ENCODE results near the gene HYI. TPM values are rescaled to one million over a fixed set of nuclear protein-coding genes. Genes with fewer than 3 reads are reported as not detected.
"Not testable (repeated sequence)": the region's sequence is repeated elsewhere in the genome, so short reads cannot be mapped to it uniquely, and the experiment has no call there.

HYI gene
- total RNA-seq, 1 experiment from 2014 or later: 32.4 TPM

GRCh38 chr1:43464681-43465504 is 11.2 kb upstream of the HYI start:
- no peak for DNase-seq (ENCODE audit: low spot score)

- DNase-seq (ENCODE audit: low spot score): no peak
These were observed 9.7 kb upstream of the HYI start for GRCh38 chr1:43463479-43463878.

- no peak for DNase-seq (ENCODE audit: low spot score)
These were observed 7.4 kb upstream of the HYI start for GRCh38 chr1:43460988-43461693.

- DNase-seq (ENCODE audit: low spot score): not testable (repeated sequence)
These were observed 4.6 kb upstream of the HYI start for GRCh38 chr1:43458379-43458778.

GRCh38 chr1:43455213-43455889 is 1.6 kb upstream of the HYI start:
- DNase-seq (ENCODE audit: low spot score): no peak

- no peak for DNase-seq (ENCODE audit: low spot score)
These were observed 710 bp upstream of the HYI start for GRCh38 chr1:43454270-43455011.

GRCh38 chr1:43452789-43453441 is 816 bp downstream of the HYI start:
- DNase-seq (ENCODE audit: low spot score): peak; percentile 60

- no peak for DNase-seq (ENCODE audit: low spot score)
These were observed 1.8 kb downstream of the HYI start for GRCh38 chr1:43451701-43452532.

GRCh38 chr1:43451157-43451591 is 2.6 kb downstream of the HYI start:
- DNase-seq (ENCODE audit: low spot score): no peak

GRCh38 chr1:43450251-43450941 is 3.3 kb downstream of the HYI start:
- no peak for DNase-seq (ENCODE audit: low spot score)

GRCh38 chr1:43449708-43450069 is 4.0 kb downstream of the HYI start:
- no peak for DNase-seq (ENCODE audit: low spot score)

- DNase-seq (ENCODE audit: low spot score): no peak
These were observed 4.6 kb downstream of the HYI start for GRCh38 chr1:43448955-43449707.

- DNase-seq (ENCODE audit: low spot score): no peak
These were observed 5.6 kb downstream of the HYI start for GRCh38 chr1:43447891-43448708.

- no peak for DNase-seq (ENCODE audit: low spot score)
These were observed 6.6 kb downstream of the HYI start for GRCh38 chr1:43446881-43447835.

- no peak for DNase-seq (ENCODE audit: low spot score)
These were observed 7.4 kb downstream of the HYI start for GRCh38 chr1:43446388-43446740.

- no peak for DNase-seq (ENCODE audit: low spot score)
These were observed 7.9 kb downstream of the HYI start for GRCh38 chr1:43445606-43446387.

Data from H4 (cell line).